ENCODE data around the gene CHCHD3. TPM values are rescaled to one million over a fixed set of nuclear protein-coding genes. Genes with fewer than 3 reads are reported as not detected.

Gene CHCHD3
- total and polyA plus RNA-seq, 2 donors from 2014 or later, result 53.9 to 77.3 TPM

GRCh38 chr7:132815130-132815529, 266.8 kb downstream of the CHCHD3 start:
- intact Hi-C loops (cut with DNase I), result no loop called here
- no peak overlapping the region for H3K9ac ChIP-seq (ENCODE audit: low read length in 3 of 3)
- peak; percentile 37 for FAIRE-seq
- DNase-seq, result peak in 1 of 5 donors; percentile 43
- H3K4me1 ChIP-seq (ENCODE audit: control insufficient read depth in 2 of 3, insufficient read depth in 2 of 3, low read depth in 1 of 3, low read length in 3 of 3), result peaks cover 0 to 13% (median 2%) of the 10 kb centered on the region in 3 donors
- H3K36me3 ChIP-seq (ENCODE audit: control insufficient read depth in 2 of 3, insufficient read depth in 3 of 3, low read length in 3 of 3), result no peaks in the 10 kb centered on the region
- no peak for TF ChIP-seq CTCF (IDR thresholded peaks at IDR 0.05; ENCODE audit: borderline replicate concordance, extremely low read depth, insufficient read depth)
- no peaks in the 10 kb centered on the region for H3K9me3 ChIP-seq (ENCODE audit: control insufficient read depth in 2 of 3, insufficient read depth in 1 of 3, low read length in 3 of 3)
- H3K27me3 ChIP-seq (ENCODE audit: control insufficient read depth, insufficient read depth, low read length), result no peaks in the 10 kb centered on the region
- peak overlapping the region in 1 of 3 donors; percentile 24 for H3K4me3 ChIP-seq (ENCODE audit: low read length in 3 of 3)
- peak overlapping the region in 1 of 2 donors; percentile 54 for H3K27ac ChIP-seq (ENCODE audit: low read depth in 2 of 2, low read length in 2 of 2)

GRCh38 chr7:132810561-132810960, 271.3 kb downstream of the CHCHD3 start:
- H3K27ac ChIP-seq (ENCODE audit: low read depth in 2 of 2, low read length in 2 of 2), result no peak overlapping the region
- H3K36me3 ChIP-seq (ENCODE audit: control insufficient read depth in 2 of 3, insufficient read depth in 3 of 3, low read length in 3 of 3), result no peaks in the 10 kb centered on the region
- H3K9me3 ChIP-seq (ENCODE audit: control insufficient read depth in 2 of 3, insufficient read depth in 1 of 3, low read length in 3 of 3), result no peaks in the 10 kb centered on the region
- intact Hi-C loops (cut with DNase I), result no loop called here
- no peak for DNase-seq
- no peak overlapping the region for H3K4me3 ChIP-seq (ENCODE audit: low read length in 3 of 3)
- no peak overlapping the region for H3K9ac ChIP-seq (ENCODE audit: low read length in 3 of 3)
- peaks cover 0 to 2% (median 0%) of the 10 kb centered on the region in 3 donors for H3K4me1 ChIP-seq (ENCODE audit: control insufficient read depth in 2 of 3, insufficient read depth in 2 of 3, low read depth in 1 of 3, low read length in 3 of 3)
- no peak for TF ChIP-seq CTCF (IDR thresholded peaks at IDR 0.05; ENCODE audit: borderline replicate concordance, extremely low read depth, insufficient read depth)
- no peaks in the 10 kb centered on the region for H3K27me3 ChIP-seq (ENCODE audit: control insufficient read depth, insufficient read depth, low read length)
- FAIRE-seq, result no peak

DNA sequence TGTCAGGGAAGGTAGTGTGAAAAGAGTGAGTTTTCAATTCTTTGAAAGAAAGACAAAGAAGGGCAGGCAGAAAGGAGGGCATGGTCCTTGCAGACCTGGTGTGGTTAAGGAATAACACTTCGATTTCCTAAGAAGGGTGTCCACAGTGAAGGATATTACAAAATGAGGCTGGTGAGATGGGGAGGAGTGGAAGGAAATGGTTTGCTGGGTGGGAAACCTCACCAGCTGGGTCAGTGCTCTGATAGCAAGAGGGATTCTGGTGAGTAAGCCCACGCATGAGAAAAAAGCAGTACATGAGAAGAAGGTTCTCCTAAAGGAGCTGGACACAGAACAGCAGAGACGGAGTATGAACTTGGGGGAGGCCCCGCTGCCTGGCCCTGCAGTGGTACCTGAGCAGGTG, 275.1 kb downstream of the CHCHD3 start:
- H3K4me3 ChIP-seq (ENCODE audit: low read length in 3 of 3), result no peak overlapping the region
- H3K27me3 ChIP-seq (ENCODE audit: control insufficient read depth, insufficient read depth, low read length), result no peaks in the 10 kb centered on the region
- no peaks in the 10 kb centered on the region for H3K36me3 ChIP-seq (ENCODE audit: control insufficient read depth in 2 of 3, insufficient read depth in 3 of 3, low read length in 3 of 3)
- H3K4me1 ChIP-seq (ENCODE audit: control insufficient read depth in 2 of 3, insufficient read depth in 2 of 3, low read depth in 1 of 3, low read length in 3 of 3), result no peaks in the 10 kb centered on the region
- DNase-seq, result no peak
- TF ChIP-seq CTCF (IDR thresholded peaks at IDR 0.05; ENCODE audit: borderline replicate concordance, extremely low read depth, insufficient read depth), result no peak
- intact Hi-C loops (cut with DNase I), result no loop called here
- no peak overlapping the region for H3K27ac ChIP-seq (ENCODE audit: low read depth in 2 of 2, low read length in 2 of 2)
- no peak overlapping the region for H3K9ac ChIP-seq (ENCODE audit: low read length in 3 of 3)
- no peak for FAIRE-seq
- H3K9me3 ChIP-seq (ENCODE audit: control insufficient read depth in 2 of 3, insufficient read depth in 1 of 3, low read length in 3 of 3), result no peaks in the 10 kb centered on the region

- no peak overlapping the region for H3K27ac ChIP-seq (ENCODE audit: low read depth in 2 of 2, low read length in 2 of 2)
- intact Hi-C loops (cut with DNase I), result no loop called here
- FAIRE-seq (no peak), DNase-seq (no peak)
- H3K9me3 ChIP-seq (ENCODE audit: control insufficient read depth in 2 of 3, insufficient read depth in 1 of 3, low read length in 3 of 3), result no peaks in the 10 kb centered on the region
- H3K4me3 ChIP-seq (ENCODE audit: low read length in 3 of 3), result no peak overlapping the region
- no peaks in the 10 kb centered on the region for H3K36me3 ChIP-seq (ENCODE audit: control insufficient read depth in 2 of 3, insufficient read depth in 3 of 3, low read length in 3 of 3)
- H3K4me1 ChIP-seq (ENCODE audit: control insufficient read depth in 2 of 3, insufficient read depth in 2 of 3, low read depth in 1 of 3, low read length in 3 of 3), result no peaks in the 10 kb centered on the region
- H3K9ac ChIP-seq (ENCODE audit: low read length in 3 of 3), result no peak overlapping the region
- H3K27me3 ChIP-seq (ENCODE audit: control insufficient read depth, insufficient read depth, low read length), result no peaks in the 10 kb centered on the region
- no peak for TF ChIP-seq CTCF (IDR thresholded peaks at IDR 0.05; ENCODE audit: borderline replicate concordance, extremely low read depth, insufficient read depth)
Observed at GRCh38 chr7:132805766-132806165, 276.1 kb downstream of the CHCHD3 start.

All from kidney (tissue), 14 donors.